H1 (cell line): Measurements from ENCODE around the gene KCMF1. TPM values are rescaled to one million over a fixed set of nuclear protein-coding genes. Genes with fewer than 3 reads are reported as not detected.

Experiments used
- CTCF ChIA-PET: fragments of 300-600 bp; sonication (Branson Sonifier 250); formaldehyde crosslinking; loops from one replicate; lab custom pipeline; 2021; ENCODE audit not compliant: partially characterized antibody; lab: Charles Lee
- POLR2A ChIA-PET: fragments of 300-600 bp; sonication (Branson Sonifier 250); formaldehyde crosslinking; loops from one replicate; lab custom pipeline; 2021; ENCODE audit warnings: inconsistent platforms; ENCODE audit not compliant: partially characterized antibody; lab: Charles Lee
- DNase-seq, 2 experiments: peaks; one replicate each; pipeline versions ENCODE4 v3.0.0 to v3.0.0-alpha.2; 2010 to 2022; ENCODE audit warnings: low spot score in 2 of 2, low read depth in 1 of 2, mixed read lengths in 1 of 2
- FAIRE-seq: peaks from 2 replicates; lab custom pipeline; 2011; peaks lifted over from hg19 to GRCh38; lab: Jason Lieb, UNC
- H2AFZ ChIP-seq: 2 replicates; pipeline ENCODE4 v1.8.1; 2012; ENCODE audit warnings: low read length, inconsistent platforms
- H2AK5ac ChIP-seq: 2 replicates; pipeline ENCODE4 v1.6.1; 2013; ENCODE audit warnings: low read depth, low read length
- H2BK120ac ChIP-seq: replicated peaks from 2 replicates; pipeline ENCODE3; 2013; ENCODE audit warnings: low read depth, low read length, inconsistent platforms
- H2BK12ac ChIP-seq: 2 replicates; pipeline ENCODE4 v1.6.1; 2013; ENCODE audit warnings: low read depth, low read length
- H2BK15ac ChIP-seq: 2 replicates; pipeline ENCODE4 v1.6.1; 2013; ENCODE audit warnings: low read length
- H2BK20ac ChIP-seq: 2 replicates; pipeline ENCODE4 v1.6.1; 2013; ENCODE audit warnings: low read length
- H2BK5ac ChIP-seq: 2 replicates; pipeline ENCODE4 v1.6.1; 2013; ENCODE audit warnings: low read depth, low read length
- H3K14ac ChIP-seq: 2 replicates; pipeline ENCODE4 v1.6.1; 2013; ENCODE audit warnings: inconsistent platforms; ENCODE audit not compliant: insufficient read length
- H3K18ac ChIP-seq: 2 replicates; pipeline ENCODE4 v1.6.1; 2013; ENCODE audit warnings: low read length; ENCODE audit errors: extremely low read depth
- H3K23ac ChIP-seq: 2 replicates; pipeline ENCODE4 v1.6.1; 2013; ENCODE audit warnings: inconsistent platforms; ENCODE audit not compliant: insufficient read length
- H3K23me2 ChIP-seq: 2 replicates; pipeline ENCODE4 v1.6.1; 2013; ENCODE audit warnings: low read depth, low read length
- H3K27ac ChIP-seq: 2 replicates; pipeline ENCODE4 v1.6.1; 2011; ENCODE audit warnings: low read depth, low read length, inconsistent platforms
- H3K27me3 ChIP-seq, 4 experiments: replicated peaks in 1 of 4; 1 replicate in 1 of 4; 2 replicates in 3 of 4; pipeline versions ENCODE4 v1.6.1 to v1.8.1; 2011 to 2013; ENCODE audit warnings: low read length in 3 of 4, mild to moderate bottlenecking in 3 of 4, inconsistent platforms in 2 of 4, mixed read lengths in 2 of 4, moderate library complexity in 1 of 4; ENCODE audit not compliant: control insufficient read depth in 3 of 4, insufficient read depth in 3 of 4; ENCODE audit errors: extremely low read depth in 1 of 4
- H3K36me3 ChIP-seq, 4 experiments: 2 replicates each; pipeline versions ENCODE4 v1.6.1 to v1.8.1; 2011 to 2013; ENCODE audit warnings: mild to moderate bottlenecking in 4 of 4, low read length in 3 of 4, moderate library complexity in 2 of 4, control low read depth in 1 of 4, inconsistent platforms in 1 of 4; ENCODE audit not compliant: insufficient read depth in 4 of 4, control insufficient read depth in 2 of 4
- H3K4ac ChIP-seq: replicated peaks from 2 replicates; pipeline ENCODE3; 2013; ENCODE audit warnings: low read length, low read depth, mixed read lengths, inconsistent platforms; ENCODE audit not compliant: insufficient read length
- H3K4me1 ChIP-seq, 4 experiments: replicated peaks in 1 of 4; 1 replicate in 1 of 4; 2 replicates in 3 of 4; pipeline versions ENCODE4 v1.6.1 to v1.8.1; 2011 to 2013; ENCODE audit warnings: low read length in 3 of 4, inconsistent platforms in 2 of 4, mixed read lengths in 1 of 4; ENCODE audit not compliant: insufficient read depth in 4 of 4, control insufficient read depth in 3 of 4
- H3K4me2 ChIP-seq, 2 experiments: 2 replicates each; pipeline versions ENCODE4 v1.6.1 to v1.8.1; 2011 to 2013; ENCODE audit warnings: low read depth in 2 of 2, low read length in 2 of 2, control low read depth in 1 of 2, inconsistent platforms in 1 of 2, mild to moderate bottlenecking in 1 of 2; ENCODE audit not compliant: insufficient read depth in 1 of 2
- H3K4me3 ChIP-seq, 4 experiments: fragments of 200-600, 300-600 bp in 1 of 4; sonication (generic), shearing (Covaris generic), sonication (Bioruptor Twin) in 1 of 4; 2 replicates each; pipeline versions ENCODE4 v1.5.1 to v1.8.1; 2011 to 2016; ENCODE audit warnings: low read length in 4 of 4, low read depth in 3 of 4, control low read depth in 2 of 4, inconsistent platforms in 2 of 4, mild to moderate bottlenecking in 2 of 4, mixed read lengths in 1 of 4, moderate library complexity in 1 of 4; ENCODE audit not compliant: insufficient read depth in 2 of 4; ENCODE audit errors: extremely low read depth in 1 of 4
- H3K56ac ChIP-seq: replicated peaks from 2 replicates; pipeline ENCODE3; 2013; ENCODE audit warnings: low read depth, mild to moderate bottlenecking, mixed read lengths, low read length, inconsistent platforms; ENCODE audit not compliant: insufficient read length
- H3K79me1 ChIP-seq: 2 replicates; pipeline ENCODE4 v1.6.1; 2013; ENCODE audit warnings: low read depth, low read length, control low read depth
- H3K79me2 ChIP-seq, 2 experiments: 2 replicates each; pipeline versions ENCODE4 v1.6.1 to v1.8.1; 2012 to 2013; ENCODE audit warnings: low read length in 2 of 2, mild to moderate bottlenecking in 2 of 2, inconsistent platforms in 1 of 2; ENCODE audit not compliant: insufficient read depth in 2 of 2, control insufficient read depth in 1 of 2
- H3K9ac ChIP-seq, 4 experiments: replicated peaks in 1 of 4; 1 replicate in 1 of 4; 2 replicates in 3 of 4; pipeline versions ENCODE4 v1.6.1 to v1.8.1; 2011 to 2013; ENCODE audit warnings: low read depth in 3 of 4, low read length in 3 of 4, control low read depth in 2 of 4, mild to moderate bottlenecking in 2 of 4, moderate library complexity in 2 of 4, inconsistent platforms in 1 of 4; ENCODE audit errors: extremely low read depth in 1 of 4
- H3K9me3 ChIP-seq, 2 experiments: 2 replicates each; pipeline versions ENCODE4 v1.6.1 to v1.8.1; 2012 to 2013; ENCODE audit warnings: mild to moderate bottlenecking in 2 of 2, moderate library complexity in 2 of 2, control low read depth in 1 of 2, inconsistent platforms in 1 of 2, low read depth in 1 of 2, low read length in 1 of 2, mixed read lengths in 1 of 2; ENCODE audit not compliant: insufficient read depth in 2 of 2
- H4K20me1 ChIP-seq, 2 experiments: replicated peaks in 1 of 2; 2 replicates each; pipeline versions ENCODE3 to v1.8.1; 2011 to 2013; ENCODE audit warnings: inconsistent platforms in 2 of 2, low read length in 2 of 2, mild to moderate bottlenecking in 1 of 2; ENCODE audit not compliant: insufficient read depth in 2 of 2, control insufficient read depth in 1 of 2
- H4K5ac ChIP-seq: 2 replicates; pipeline ENCODE4 v1.6.1; 2013; ENCODE audit warnings: low read length, low read depth, mixed read lengths, inconsistent platforms; ENCODE audit not compliant: insufficient read length
- H4K8ac ChIP-seq: 2 replicates; pipeline ENCODE4 v1.8.0; 2013; ENCODE audit warnings: mild to moderate bottlenecking, moderate library complexity, low read length, inconsistent platforms; ENCODE audit not compliant: insufficient read depth; ENCODE audit errors: extremely low read depth
- H4K91ac ChIP-seq: replicated peaks from 2 replicates; pipeline ENCODE3; 2013; ENCODE audit warnings: low read length, mixed read lengths, inconsistent platforms; ENCODE audit not compliant: insufficient read length
- ASH2L ChIP-seq: fragments of 200-600, 300-600 bp; sonication (generic); IDR thresholded peaks from one replicate; pipeline ENCODE4 v1.7.1; 2017; ENCODE audit warnings: low read length
- CHD2 ChIP-seq: IDR thresholded peaks from 2 replicates; pipeline ENCODE4 v1.6.1; 2012; ENCODE audit warnings: low read length, improper control_type of control experiment
- EP300 ChIP-seq, 2 experiments: IDR thresholded peaks; 1 replicate in 1 of 2; 2 replicates in 1 of 2; pipeline ENCODE4 v1.6.1; 2011 to 2012; ENCODE audit warnings: low read depth in 2 of 2, low read length in 2 of 2, mild to moderate bottlenecking in 2 of 2, borderline replicate concordance in 1 of 2, inconsistent platforms in 1 of 2, moderate library complexity in 1 of 2
- EZH2 ChIP-seq: fragments of 200-600 bp; sonication (generic); IDR thresholded peaks from 2 replicates; pipeline ENCODE4 v1.7.1; 2012; ENCODE audit warnings: low read depth, mild to moderate bottlenecking, moderate library complexity, low read length, inconsistent platforms; ENCODE audit not compliant: severe bottlenecking
- KDM5A ChIP-seq: fragments of 200-600 bp; IDR thresholded peaks from 2 replicates; pipeline ENCODE4 v1.7.1; 2012; ENCODE audit warnings: mild to moderate bottlenecking, low read length, inconsistent platforms, mixed read lengths
- RAD21 ChIP-seq, 2 experiments: IDR thresholded peaks in 1 of 2; conservative IDR thresholded peaks in 1 of 2; 2 replicates each; pipeline ENCODE4 v1.6.1; 2011; ENCODE audit warnings: low read depth in 2 of 2, low read length in 2 of 2, improper control_type of control experiment in 1 of 2, inconsistent platforms in 1 of 2, mild to moderate bottlenecking in 1 of 2, moderate library complexity in 1 of 2
- RXRA ChIP-seq: IDR thresholded peaks from 2 replicates; pipeline ENCODE4 v1.6.1; 2011; ENCODE audit warnings: low read depth, mild to moderate bottlenecking, low read length, moderate library complexity; ENCODE audit not compliant: insufficient read depth
- polyA plus RNA-seq, 7 experiments: library from polyadenylated mRNA; depleted of rRNA in 3 of 7; stranded (reverse) in 5 of 7; unstranded in 2 of 7; fragments of >200 nt in 5 of 7; fragments of 200-250 nt in 2 of 7; gene quantifications; 1 replicate in 5 of 7; 2 replicates in 1 of 7; 4 replicates in 1 of 7; pipeline versions ENCODE4 v1.2.1 to v1.2.3, GENCODE V29; 2011 to 2013; ENCODE audit warnings: missing spikeins in 2 of 7, mixed read lengths in 2 of 7
- total RNA-seq: library from RNA; stranded (reverse); fragmentation: NEBNext Ultra II Directional; extraction: Animal tissue kit (Norgen Biotek cat#: 25700); gene quantifications from 2 replicates; pipeline ENCODE4 v1.2.1, GENCODE V29; 2021

The KCMF1 gene
- total and polyA plus RNA-seq, 2 of the 8 experiments (the other 6 are each of a cell fraction or from before 2014, with no cell fraction given) = 86.9 to 149 TPM

DNA sequence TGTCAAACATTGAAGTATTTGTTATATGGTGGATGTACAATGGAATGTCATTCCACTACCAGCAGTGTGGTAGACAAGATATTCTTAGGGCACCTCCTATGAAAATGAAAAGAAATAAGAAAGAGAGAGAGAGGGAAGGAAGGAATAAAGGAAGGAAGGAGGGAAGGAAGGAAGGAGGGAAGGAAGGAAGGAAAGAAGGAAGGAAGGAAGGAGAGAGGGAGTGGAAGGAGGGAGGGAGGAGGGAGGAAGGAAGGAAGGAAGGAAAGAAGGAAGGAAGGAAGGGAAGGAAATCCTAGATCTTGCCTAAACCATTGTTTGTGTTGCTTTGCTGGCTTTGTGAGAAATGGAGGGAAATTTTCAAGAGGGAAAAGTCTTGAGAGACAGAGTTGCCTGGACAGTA is 112.1 kb downstream of the KCMF1 start:
- ChIA-PET POLR2A (interaction anchor here (0.7 kb wide), 1 partner anchor 49 kb away, joined by 5 read pairs; no protein-coding TSS in a partner anchor), CTCF (no interaction called here)
- DNase-seq = no peak
- TF ChIP-seq CHD2 (no peak), RAD21 (IDR thresholded peaks at IDR 0.05 in 1 of 2, conservative IDR thresholded peaks at IDR 0.05 in 1 of 2; ENCODE audit: low read depth in 2 of 2, low read length in 2 of 2) (no peak), EP300 (IDR thresholded peaks at IDR 0.05; ENCODE audit: borderline replicate concordance in 1 of 2, low read depth in 2 of 2, low read length in 2 of 2) (no peak), EZH2 (no peak), RXRA (no peak), KDM5A (no peak), ASH2L (no peak)

More for the DNA sequence above, 112.1 kb downstream of the KCMF1 start:
- Histone ChIP-seq H3K9ac (no peak overlapping the region), H3K4ac (no peak overlapping the region), H3K27ac (no peak overlapping the region), H3K79me2 (no peaks in the 10 kb centered on the region), H3K79me1 (no peaks in the 10 kb centered on the region), H3K9me3 (peaks cover 6 to 8% of the 10 kb centered on the region in 2 experiments; a peak in 3 of 4 replicates), H4K8ac (no peak overlapping the region), H3K18ac (no peak overlapping the region), H2AK5ac (no peak overlapping the region), H2BK120ac (no peak overlapping the region), H4K91ac (no peak overlapping the region), H3K23me2 (no peaks in the 10 kb centered on the region), H4K20me1 (no peaks in the 10 kb centered on the region), H3K36me3 (no peaks in the 10 kb centered on the region), H2BK15ac (no peak overlapping the region), H3K4me2 (no peak overlapping the region), H3K56ac (no peak overlapping the region), H2BK5ac (no peak overlapping the region), H3K23ac (no peak overlapping the region), H3K14ac (no peak overlapping the region), H2BK20ac (no peak overlapping the region), H2AFZ (no peak overlapping the region; the same call in 1 of the 2 replicates), H2BK12ac (no peak overlapping the region), H3K27me3 (no peaks in the 10 kb centered on the region), H4K5ac (no peak overlapping the region), H3K4me3 (no peak overlapping the region), H3K4me1 (no peaks in the 10 kb centered on the region; a peak in 2 of 7 replicates)
- no peak for FAIRE-seq
